SK-N-SH treated with all-trans-retinoic acid at 6 μM for 48 hours (cell line): ENCODE measurements around the gene NUP210L.

Experiments used
- ATAC-seq: fragments of 200-7000 bp; cut with Tn5 transposase; 3 replicates; pipeline ENCODE4 v1.9.1; 2020; ENCODE audit warnings: mild to moderate bottlenecking, moderate library complexity
- ARNTL ChIP-seq: fragments of 450-650 bp; formaldehyde crosslinking; IDR thresholded peaks from 2 replicates; pipeline ENCODE4 v1.5.0; 2020; ENCODE audit warnings: low read depth, mild to moderate bottlenecking, moderate library complexity, borderline replicate concordance
- BACH2 ChIP-seq: fragments of 250-450 bp; sonication (Bioruptor Pico); IDR thresholded peaks from 2 replicates; pipeline ENCODE4 v1.9.0; 2021; ENCODE audit warnings: mild to moderate bottlenecking, borderline replicate concordance
- CSDC2 ChIP-seq: fragments of 250-450 bp; sonication (Bioruptor Pico); IDR thresholded peaks from 2 replicates; pipeline ENCODE4 v1.5.0; 2020; ENCODE audit warnings: mild to moderate bottlenecking, moderate library complexity
- ESRRG ChIP-seq: fragments of 250-450 bp; sonication (Bioruptor Pico); IDR thresholded peaks from 2 replicates; pipeline ENCODE4 v1.6.1; 2021; ENCODE audit warnings: mild to moderate bottlenecking
- GLIS3 ChIP-seq: fragments of 250-450 bp; sonication (Bioruptor Pico); IDR thresholded peaks from 2 replicates; pipeline ENCODE4 v1.5.0; 2020; ENCODE audit warnings: mild to moderate bottlenecking, moderate library complexity
- ISL1 ChIP-seq: fragments of 250-450 bp; sonication (Bioruptor Pico); IDR thresholded peaks from 2 replicates; pipeline ENCODE4 v2.1.2; 2022; ENCODE audit warnings: mild to moderate bottlenecking, moderate library complexity
- OSR1 ChIP-seq: fragments of 250-450 bp; sonication (Bioruptor Pico); IDR thresholded peaks from 2 replicates; pipeline ENCODE4 v1.8.0; 2022; ENCODE audit warnings: moderate library complexity, mild to moderate bottlenecking, inconsistent platforms
- PPARA ChIP-seq: fragments of 250-450 bp; sonication (Bioruptor Pico); IDR thresholded peaks from 2 replicates; pipeline ENCODE4 v1.5.0; 2020; ENCODE audit warnings: mild to moderate bottlenecking, borderline replicate concordance
- RARB ChIP-seq: fragments of 250-450 bp; sonication (Bioruptor Pico); IDR thresholded peaks from 2 replicates; pipeline ENCODE4 v1.8.0; 2021; ENCODE audit warnings: mild to moderate bottlenecking, moderate library complexity
- SNAI2 ChIP-seq: fragments of 250-450 bp; sonication (Bioruptor Pico); IDR thresholded peaks from 2 replicates; pipeline ENCODE4 v1.5.0; 2020; ENCODE audit warnings: mild to moderate bottlenecking, moderate library complexity
- TCF4 ChIP-seq: fragments of 250-450 bp; sonication (Bioruptor Pico); IDR thresholded peaks from 2 replicates; pipeline ENCODE4 v1.8.0; 2021; ENCODE audit warnings: mild to moderate bottlenecking, moderate library complexity, borderline replicate concordance
- TOX ChIP-seq: fragments of 250-450 bp; sonication (Bioruptor Pico); IDR thresholded peaks from 2 replicates; pipeline ENCODE4 v1.8.0; 2021; ENCODE audit warnings: mild to moderate bottlenecking, moderate library complexity, borderline replicate concordance
- ZC3H10 ChIP-seq: fragments of 250-450 bp; sonication (Bioruptor Pico); IDR thresholded peaks from 2 replicates; pipeline ENCODE4 v1.5.1; 2021; ENCODE audit warnings: mild to moderate bottlenecking, moderate library complexity
- ZFP3 ChIP-seq: fragments of 250-450 bp; sonication (Bioruptor Pico); IDR thresholded peaks from 2 replicates; pipeline ENCODE4 v1.5.0; 2020; ENCODE audit warnings: mild to moderate bottlenecking, moderate library complexity
- ZFP30 ChIP-seq: fragments of 450-650 bp; formaldehyde crosslinking; IDR thresholded peaks from 2 replicates; pipeline ENCODE4 v1.5.0; 2022; ENCODE audit warnings: mild to moderate bottlenecking, moderate library complexity
- ZNF565 ChIP-seq: fragments of 450-650 bp; formaldehyde crosslinking; conservative IDR thresholded peaks from 2 replicates; pipeline ENCODE4 v1.5.0; 2020; ENCODE audit warnings: low read depth, mild to moderate bottlenecking, moderate library complexity
- ZNF70 ChIP-seq: fragments of 450-650 bp; formaldehyde crosslinking; IDR thresholded peaks from 2 replicates; pipeline ENCODE4 v1.5.0; 2020; ENCODE audit warnings: mild to moderate bottlenecking, moderate library complexity
- TF ChIP-seq, protein P1 (sequence below): fragments of 250-450 bp; sonication (Bioruptor Pico); IDR thresholded peaks from 2 replicates; pipeline ENCODE4 v1.5.0; 2020; ENCODE audit warnings: mild to moderate bottlenecking, moderate library complexity
- TF ChIP-seq, protein P2 (sequence below): fragments of 250-450 bp; sonication (Bioruptor Pico); IDR thresholded peaks from 2 replicates; pipeline ENCODE4 v1.5.1; 2021; ENCODE audit warnings: mild to moderate bottlenecking, moderate library complexity
- TF ChIP-seq, protein P3 (sequence below): fragments of 250-450 bp; sonication (Bioruptor Pico); IDR thresholded peaks from 2 replicates; pipeline ENCODE4 v1.8.0; 2020; ENCODE audit warnings: mild to moderate bottlenecking, moderate library complexity, borderline replicate concordance
- TF ChIP-seq, protein P4 (sequence below): fragments of 250-450 bp; sonication (Bioruptor Pico); IDR thresholded peaks from 2 replicates; pipeline ENCODE4 v1.8.0; 2021; ENCODE audit warnings: low read depth, mild to moderate bottlenecking, moderate library complexity, borderline replicate concordance
- TF ChIP-seq, protein P5 (sequence below): fragments of 250-450 bp; sonication (Bioruptor Pico); IDR thresholded peaks from 2 replicates; pipeline ENCODE4 v1.5.1; 2020; ENCODE audit warnings: low read depth, mild to moderate bottlenecking, moderate library complexity

Gene NUP210L

DNA sequence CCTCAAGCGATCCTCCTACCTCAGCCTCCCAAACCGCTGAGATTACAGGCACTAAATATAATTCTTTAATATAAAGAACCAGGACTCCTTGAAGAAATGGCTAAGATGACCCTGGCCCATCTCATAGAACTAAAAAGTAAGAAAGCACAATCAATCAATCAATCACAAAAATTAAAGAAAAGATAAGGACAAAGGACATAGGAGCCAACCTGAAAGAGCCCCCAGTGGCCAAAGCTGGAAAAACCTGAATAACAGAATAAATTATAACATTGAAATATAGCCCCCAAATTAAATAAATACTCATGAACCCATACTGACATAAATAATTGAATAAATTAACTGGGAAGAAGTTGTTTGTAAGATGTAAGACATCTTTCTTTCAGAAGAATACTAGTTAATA, 8.9 kb downstream of the NUP210L start:
- peak; percentile 38; the same call in 1 of the 3 replicates for ATAC-seq
- TF ChIP-seq ARNTL (CRISPR knock-in tag) (no peak), ISL1 (CRISPR knock-in tag) (no peak), ZFP3 (CRISPR knock-in tag) (no peak), ZFP30 (no peak), CSDC2 (no peak), ZNF565 (CRISPR knock-in tag) (no peak), RARB (CRISPR knock-in tag) (no peak), SNAI2 (CRISPR knock-in tag) (no peak)
- TF ChIP-seq, protein P1, sequence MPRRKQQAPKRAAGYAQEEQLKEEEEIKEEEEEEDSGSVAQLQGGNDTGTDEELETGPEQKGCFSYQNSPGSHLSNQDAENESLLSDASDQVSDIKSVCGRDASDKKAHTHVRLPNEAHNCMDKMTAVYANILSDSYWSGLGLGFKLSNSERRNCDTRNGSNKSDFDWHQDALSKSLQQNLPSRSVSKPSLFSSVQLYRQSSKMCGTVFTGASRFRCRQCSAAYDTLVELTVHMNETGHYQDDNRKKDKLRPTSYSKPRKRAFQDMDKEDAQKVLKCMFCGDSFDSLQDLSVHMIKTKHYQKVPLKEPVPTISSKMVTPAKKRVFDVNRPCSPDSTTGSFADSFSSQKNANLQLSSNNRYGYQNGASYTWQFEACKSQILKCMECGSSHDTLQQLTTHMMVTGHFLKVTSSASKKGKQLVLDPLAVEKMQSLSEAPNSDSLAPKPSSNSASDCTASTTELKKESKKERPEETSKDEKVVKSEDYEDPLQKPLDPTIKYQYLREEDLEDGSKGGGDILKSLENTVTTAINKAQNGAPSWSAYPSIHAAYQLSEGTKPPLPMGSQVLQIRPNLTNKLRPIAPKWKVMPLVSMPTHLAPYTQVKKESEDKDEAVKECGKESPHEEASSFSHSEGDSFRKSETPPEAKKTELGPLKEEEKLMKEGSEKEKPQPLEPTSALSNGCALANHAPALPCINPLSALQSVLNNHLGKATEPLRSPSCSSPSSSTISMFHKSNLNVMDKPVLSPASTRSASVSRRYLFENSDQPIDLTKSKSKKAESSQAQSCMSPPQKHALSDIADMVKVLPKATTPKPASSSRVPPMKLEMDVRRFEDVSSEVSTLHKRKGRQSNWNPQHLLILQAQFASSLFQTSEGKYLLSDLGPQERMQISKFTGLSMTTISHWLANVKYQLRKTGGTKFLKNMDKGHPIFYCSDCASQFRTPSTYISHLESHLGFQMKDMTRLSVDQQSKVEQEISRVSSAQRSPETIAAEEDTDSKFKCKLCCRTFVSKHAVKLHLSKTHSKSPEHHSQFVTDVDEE (CRISPR knock-in tag), result no peak

DNA sequence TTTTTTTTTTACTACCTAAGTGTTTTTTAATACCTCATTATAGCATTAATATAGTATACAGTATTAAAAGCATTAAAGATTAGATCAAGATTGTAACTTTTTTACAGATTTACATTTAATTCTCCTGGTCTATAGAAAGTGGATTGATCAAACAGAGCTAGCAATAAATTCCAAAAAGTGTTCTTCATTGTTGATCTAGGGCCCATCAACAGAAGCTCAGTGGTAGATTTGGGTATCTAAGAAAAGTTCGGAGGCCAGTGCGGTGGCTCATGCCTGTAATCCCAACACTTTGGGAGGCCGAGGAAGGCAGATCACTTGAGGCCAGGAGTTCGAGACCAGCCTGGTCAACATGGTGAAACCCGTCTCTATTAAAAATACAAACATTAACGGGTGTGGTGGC, 12.5 kb downstream of the NUP210L start:
- ATAC-seq, result no peak
- TF ChIP-seq GLIS3 (CRISPR knock-in tag) (no peak), ESRRG (CRISPR knock-in tag) (no peak), OSR1 (CRISPR knock-in tag) (no peak), ISL1 (CRISPR knock-in tag) (no peak), PPARA (no peak), ZFP30 (no peak), RARB (CRISPR knock-in tag) (no peak), ZC3H10 (CRISPR knock-in tag) (no peak), ZNF70 (no peak), ZFP3 (CRISPR knock-in tag) (no peak), SNAI2 (CRISPR knock-in tag) (no peak), TOX (CRISPR knock-in tag) (no peak), ARNTL (CRISPR knock-in tag) (no peak), BACH2 (CRISPR knock-in tag) (no peak)
- TF ChIP-seq, protein P2, sequence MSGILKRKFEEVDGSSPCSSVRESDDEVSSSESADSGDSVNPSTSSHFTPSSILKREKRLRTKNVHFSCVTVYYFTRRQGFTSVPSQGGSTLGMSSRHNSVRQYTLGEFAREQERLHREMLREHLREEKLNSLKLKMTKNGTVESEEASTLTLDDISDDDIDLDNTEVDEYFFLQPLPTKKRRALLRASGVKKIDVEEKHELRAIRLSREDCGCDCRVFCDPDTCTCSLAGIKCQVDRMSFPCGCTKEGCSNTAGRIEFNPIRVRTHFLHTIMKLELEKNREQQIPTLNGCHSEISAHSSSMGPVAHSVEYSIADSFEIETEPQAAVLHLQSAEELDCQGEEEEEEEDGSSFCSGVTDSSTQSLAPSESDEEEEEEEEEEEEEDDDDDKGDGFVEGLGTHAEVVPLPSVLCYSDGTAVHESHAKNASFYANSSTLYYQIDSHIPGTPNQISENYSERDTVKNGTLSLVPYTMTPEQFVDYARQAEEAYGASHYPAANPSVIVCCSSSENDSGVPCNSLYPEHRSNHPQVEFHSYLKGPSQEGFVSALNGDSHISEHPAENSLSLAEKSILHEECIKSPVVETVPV (CRISPR knock-in tag), result no peak
- TF ChIP-seq, protein P3, sequence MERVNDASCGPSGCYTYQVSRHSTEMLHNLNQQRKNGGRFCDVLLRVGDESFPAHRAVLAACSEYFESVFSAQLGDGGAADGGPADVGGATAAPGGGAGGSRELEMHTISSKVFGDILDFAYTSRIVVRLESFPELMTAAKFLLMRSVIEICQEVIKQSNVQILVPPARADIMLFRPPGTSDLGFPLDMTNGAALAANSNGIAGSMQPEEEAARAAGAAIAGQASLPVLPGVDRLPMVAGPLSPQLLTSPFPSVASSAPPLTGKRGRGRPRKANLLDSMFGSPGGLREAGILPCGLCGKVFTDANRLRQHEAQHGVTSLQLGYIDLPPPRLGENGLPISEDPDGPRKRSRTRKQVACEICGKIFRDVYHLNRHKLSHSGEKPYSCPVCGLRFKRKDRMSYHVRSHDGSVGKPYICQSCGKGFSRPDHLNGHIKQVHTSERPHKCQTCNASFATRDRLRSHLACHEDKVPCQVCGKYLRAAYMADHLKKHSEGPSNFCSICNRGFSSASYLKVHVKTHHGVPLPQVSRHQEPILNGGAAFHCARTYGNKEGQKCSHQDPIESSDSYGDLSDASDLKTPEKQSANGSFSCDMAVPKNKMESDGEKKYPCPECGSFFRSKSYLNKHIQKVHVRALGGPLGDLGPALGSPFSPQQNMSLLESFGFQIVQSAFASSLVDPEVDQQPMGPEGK, result no peak
- TF ChIP-seq, protein P4, sequence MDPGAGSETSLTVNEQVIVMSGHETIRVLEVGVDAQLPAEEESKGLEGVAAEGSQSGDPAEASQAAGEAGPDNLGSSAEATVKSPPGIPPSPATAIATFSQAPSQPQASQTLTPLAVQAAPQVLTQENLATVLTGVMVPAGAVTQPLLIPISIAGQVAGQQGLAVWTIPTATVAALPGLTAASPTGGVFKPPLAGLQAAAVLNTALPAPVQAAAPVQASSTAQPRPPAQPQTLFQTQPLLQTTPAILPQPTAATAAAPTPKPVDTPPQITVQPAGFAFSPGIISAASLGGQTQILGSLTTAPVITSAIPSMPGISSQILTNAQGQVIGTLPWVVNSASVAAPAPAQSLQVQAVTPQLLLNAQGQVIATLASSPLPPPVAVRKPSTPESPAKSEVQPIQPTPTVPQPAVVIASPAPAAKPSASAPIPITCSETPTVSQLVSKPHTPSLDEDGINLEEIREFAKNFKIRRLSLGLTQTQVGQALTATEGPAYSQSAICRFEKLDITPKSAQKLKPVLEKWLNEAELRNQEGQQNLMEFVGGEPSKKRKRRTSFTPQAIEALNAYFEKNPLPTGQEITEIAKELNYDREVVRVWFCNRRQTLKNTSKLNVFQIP, result no peak
- TF ChIP-seq, protein P1 (CRISPR knock-in tag), result no peak

DNA sequence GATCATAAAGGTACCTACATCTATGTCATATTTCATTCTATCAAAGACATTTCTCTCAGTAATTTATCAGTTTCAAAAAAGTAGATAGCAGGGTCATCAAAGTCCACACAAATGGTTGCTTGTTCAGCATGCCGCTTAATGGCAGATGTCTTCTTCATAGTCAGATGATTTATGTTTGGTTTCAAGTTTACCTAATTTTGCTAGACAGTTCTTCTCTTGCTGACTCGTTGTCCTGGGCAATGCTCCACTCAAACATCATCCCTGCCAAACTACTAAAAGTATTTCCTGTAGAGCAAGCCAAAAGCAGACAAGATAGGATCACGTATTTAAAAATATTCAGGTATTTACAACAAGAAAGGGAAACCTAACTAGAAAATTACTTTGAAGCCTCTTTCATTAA, 13.6 kb downstream of the NUP210L start:
- peak; percentile 87 for ATAC-seq
- TF ChIP-seq, protein P2 (CRISPR knock-in tag), result no peak
- TF ChIP-seq ZNF565 (CRISPR knock-in tag) (no peak), ARNTL (CRISPR knock-in tag) (no peak), SNAI2 (CRISPR knock-in tag) (no peak), ZNF70 (no peak), TCF4 (CRISPR knock-in tag) (no peak), RARB (CRISPR knock-in tag) (no peak)
- TF ChIP-seq, protein P5, sequence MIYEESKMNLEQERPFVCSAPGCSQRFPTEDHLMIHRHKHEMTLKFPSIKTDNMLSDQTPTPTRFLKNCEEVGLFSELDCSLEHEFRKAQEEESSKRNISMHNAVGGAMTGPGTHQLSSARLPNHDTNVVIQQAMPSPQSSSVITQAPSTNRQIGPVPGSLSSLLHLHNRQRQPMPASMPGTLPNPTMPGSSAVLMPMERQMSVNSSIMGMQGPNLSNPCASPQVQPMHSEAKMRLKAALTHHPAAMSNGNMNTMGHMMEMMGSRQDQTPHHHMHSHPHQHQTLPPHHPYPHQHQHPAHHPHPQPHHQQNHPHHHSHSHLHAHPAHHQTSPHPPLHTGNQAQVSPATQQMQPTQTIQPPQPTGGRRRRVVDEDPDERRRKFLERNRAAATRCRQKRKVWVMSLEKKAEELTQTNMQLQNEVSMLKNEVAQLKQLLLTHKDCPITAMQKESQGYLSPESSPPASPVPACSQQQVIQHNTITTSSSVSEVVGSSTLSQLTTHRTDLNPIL (CRISPR knock-in tag), result no peak
- TF ChIP-seq, protein P4, result no peak
